ENCODE measurements around the gene SOX30.

- TF ChIP-seq EZH2 (IDR thresholded peaks at IDR 0.05; ENCODE audit: low read depth): no peak
- no peak for TF ChIP-seq CTCF (conservative IDR thresholded peaks at IDR 0.05)
Measured at GRCh38 chr5:157606046-157606445, 46.2 kb downstream of the SOX30 start.

Data from PC-9 (cell line).